Measurements from ENCODE around the gene RAB1A.

Gene RAB1A

GRCh38 chr2:65067806-65068553, 61.9 kb downstream of the RAB1A start:
- DNase-seq (ENCODE audit: low spot score), result no peak
- in situ Hi-C loops (cut with MboI; ENCODE audit: low sequenced_read_pairs, unreplicated experiment), result loop anchor here (10.0 kb wide), 2 partner anchors 97 to 497 kb away; no protein-coding TSS in a partner anchor
- no peak for TF ChIP-seq CTCF (IDR thresholded peaks at IDR 0.05; ENCODE audit: borderline replicate concordance, control extremely low read depth, extremely low read depth, insufficient read depth, missing control alignments)

- DNase-seq (ENCODE audit: low spot score), result peak; percentile 76
- in situ Hi-C loops (cut with MboI; ENCODE audit: low sequenced_read_pairs, unreplicated experiment), result loop anchor here (10.0 kb wide), 2 partner anchors 100 to 500 kb away; no protein-coding TSS in a partner anchor
- TF ChIP-seq CTCF (IDR thresholded peaks at IDR 0.05; ENCODE audit: borderline replicate concordance, control extremely low read depth, extremely low read depth, insufficient read depth, missing control alignments), result peak; percentile 69
These were observed 65.0 kb downstream of the RAB1A start for GRCh38 chr2:65064728-65065552.

GRCh38 chr2:65062843-65063825, 66.8 kb downstream of the RAB1A start:
- no peak for TF ChIP-seq CTCF (IDR thresholded peaks at IDR 0.05; ENCODE audit: borderline replicate concordance, control extremely low read depth, extremely low read depth, insufficient read depth, missing control alignments)
- peak; percentile 3 for DNase-seq (ENCODE audit: low spot score)
- in situ Hi-C loops (cut with MboI; ENCODE audit: low sequenced_read_pairs, unreplicated experiment), result loop anchor here (10.0 kb wide), 2 partner anchors 102 to 502 kb away; no protein-coding TSS in a partner anchor

- no peak for TF ChIP-seq CTCF (IDR thresholded peaks at IDR 0.05; ENCODE audit: borderline replicate concordance, control extremely low read depth, extremely low read depth, insufficient read depth, missing control alignments)
- in situ Hi-C loops (cut with MboI; ENCODE audit: low sequenced_read_pairs, unreplicated experiment), result loop anchor here (10.0 kb wide), 2 partner anchors 103 to 503 kb away; no protein-coding TSS in a partner anchor
- DNase-seq (ENCODE audit: low spot score), result peak; percentile 3
These were observed 68.0 kb downstream of the RAB1A start for GRCh38 chr2:65061910-65062339.

GRCh38 chr2:65061146-65061909, 68.6 kb downstream of the RAB1A start:
- DNase-seq (ENCODE audit: low spot score), result no peak
- in situ Hi-C loops (cut with MboI; ENCODE audit: low sequenced_read_pairs, unreplicated experiment), result loop anchor here (10.0 kb wide), 2 partner anchors 103 to 503 kb away; no protein-coding TSS in a partner anchor
- no peak for TF ChIP-seq CTCF (IDR thresholded peaks at IDR 0.05; ENCODE audit: borderline replicate concordance, control extremely low read depth, extremely low read depth, insufficient read depth, missing control alignments)
